HG02973 (cell line): Measurements from ENCODE around the gene ZNF644.

Experiments used
- ATAC-seq: cut with Tn5 transposase; IDR thresholded peaks from one replicate; pipeline ENCODE4 v1.9.1; 2021; ENCODE audit warnings: moderate library complexity; ENCODE audit not compliant: unreplicated experiment

The ZNF644 gene

DNA sequence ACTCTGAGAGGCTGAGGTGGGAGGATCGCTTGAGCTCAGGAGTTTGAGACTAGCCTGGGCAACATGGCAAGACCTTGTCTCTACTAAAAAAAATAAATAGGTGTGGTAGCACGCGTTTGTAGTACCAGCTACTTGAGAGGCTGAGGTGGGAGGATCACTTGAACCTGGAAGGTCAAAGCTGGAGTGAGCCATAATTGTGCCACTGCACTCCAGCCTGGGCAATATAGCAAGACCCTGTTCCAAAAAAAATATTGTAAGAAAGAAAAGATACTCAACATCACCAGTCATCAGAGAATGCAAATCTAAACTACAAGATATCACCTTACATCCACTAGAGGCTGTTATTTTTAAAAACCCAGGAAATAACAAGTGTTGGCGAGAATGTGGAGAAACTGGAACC is 32.5 kb downstream of the ZNF644 start:
- no peak for ATAC-seq

DNA sequence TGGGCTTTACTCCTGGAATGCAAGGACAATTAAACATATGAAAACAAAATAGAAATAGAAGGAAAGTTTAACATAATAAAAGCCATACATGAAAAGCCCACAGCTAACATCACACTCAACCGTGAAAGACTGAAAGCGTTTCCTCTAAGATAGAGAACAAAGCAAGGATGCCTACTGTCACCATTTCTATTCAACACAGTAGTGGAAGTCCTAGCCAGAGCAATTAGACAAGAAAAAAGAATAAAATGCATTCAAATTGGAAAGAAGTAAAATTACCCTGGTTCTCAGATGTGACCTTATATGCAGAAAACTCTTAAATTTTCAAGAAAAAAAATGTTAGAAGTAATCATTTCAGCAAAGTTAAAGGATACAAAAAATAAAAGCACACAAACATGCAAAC is 34.0 kb downstream of the ZNF644 start:
- ATAC-seq, result no peak

DNA sequence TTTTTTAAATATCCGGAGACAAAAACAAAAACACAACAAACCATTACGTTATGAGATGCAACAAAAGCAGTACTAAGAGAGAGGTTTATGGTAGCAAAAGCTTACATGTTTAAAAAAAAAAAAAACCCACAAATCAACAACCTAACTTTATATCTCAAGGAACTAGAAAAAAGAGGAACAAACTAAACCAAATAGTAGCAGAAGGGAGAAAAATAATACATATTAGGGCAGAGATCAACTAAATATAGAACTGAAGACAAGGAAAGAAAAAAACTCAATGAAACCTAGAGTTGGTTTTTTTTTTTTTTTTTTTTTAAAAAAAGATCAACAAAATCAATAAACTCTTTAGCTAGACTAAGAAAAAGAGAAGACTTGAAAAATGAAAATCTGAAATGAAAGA is 34.9 kb downstream of the ZNF644 start:
- ATAC-seq, result no peak

DNA sequence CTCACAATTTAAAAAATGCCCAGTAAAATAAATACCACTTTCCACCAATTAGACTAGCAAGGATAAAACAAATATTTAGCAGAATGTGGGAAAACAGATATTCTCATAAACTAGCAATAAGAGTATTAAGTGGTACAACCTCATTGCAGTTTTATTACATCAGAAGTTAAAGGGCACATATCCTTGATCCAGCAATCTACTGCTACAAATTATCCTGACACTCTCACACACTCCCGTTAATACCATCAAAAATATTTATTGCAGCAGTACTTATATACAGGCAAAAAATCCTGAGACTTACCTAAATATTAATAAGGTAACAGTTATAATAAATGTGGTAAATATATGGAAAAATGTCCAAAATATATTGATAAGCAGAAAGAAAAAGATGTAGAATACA is 44.3 kb downstream of the ZNF644 start:
- no peak for ATAC-seq

DNA sequence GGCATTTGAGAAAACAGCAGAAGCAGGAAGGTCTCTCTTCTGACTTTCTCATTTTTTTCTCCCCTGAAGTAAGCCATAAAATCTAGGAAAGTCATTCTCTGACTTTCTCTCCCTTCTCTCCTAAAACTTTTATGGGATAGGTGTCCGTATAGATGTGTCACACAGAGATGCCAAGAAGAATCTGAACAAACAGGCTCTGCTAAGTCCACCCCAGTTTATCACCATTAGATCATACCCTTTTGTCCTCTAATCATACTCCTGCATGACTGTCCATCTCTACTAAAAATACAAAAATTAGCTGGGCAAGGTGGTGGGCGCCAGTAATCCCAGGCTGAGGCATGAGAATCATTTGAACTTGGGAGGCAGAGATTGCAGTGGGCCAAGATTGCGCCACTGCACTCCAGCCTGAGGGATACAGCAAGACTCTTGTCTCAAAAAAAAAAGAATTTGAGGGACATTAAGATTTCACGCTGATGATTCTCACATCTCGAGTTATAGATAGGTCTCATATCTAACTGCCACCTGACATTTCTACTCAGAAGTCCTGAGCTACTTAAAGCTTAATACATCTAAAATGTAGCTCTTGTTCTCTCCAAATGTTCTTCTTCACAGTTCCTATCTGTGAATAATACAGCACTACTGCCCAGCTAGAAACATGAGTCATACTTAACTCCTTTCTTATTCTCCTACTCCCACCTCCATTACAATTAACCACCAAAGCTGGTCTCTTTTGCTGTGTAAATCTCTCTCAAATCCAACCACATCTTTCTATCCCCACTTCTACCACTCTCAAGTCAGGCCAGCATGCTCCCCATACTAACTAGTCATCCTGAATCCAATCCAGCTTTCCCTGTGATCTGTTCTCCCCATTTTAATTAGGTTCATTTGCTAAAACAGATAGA is 47.7 kb downstream of the ZNF644 start:
- ATAC-seq, result no peak

DNA sequence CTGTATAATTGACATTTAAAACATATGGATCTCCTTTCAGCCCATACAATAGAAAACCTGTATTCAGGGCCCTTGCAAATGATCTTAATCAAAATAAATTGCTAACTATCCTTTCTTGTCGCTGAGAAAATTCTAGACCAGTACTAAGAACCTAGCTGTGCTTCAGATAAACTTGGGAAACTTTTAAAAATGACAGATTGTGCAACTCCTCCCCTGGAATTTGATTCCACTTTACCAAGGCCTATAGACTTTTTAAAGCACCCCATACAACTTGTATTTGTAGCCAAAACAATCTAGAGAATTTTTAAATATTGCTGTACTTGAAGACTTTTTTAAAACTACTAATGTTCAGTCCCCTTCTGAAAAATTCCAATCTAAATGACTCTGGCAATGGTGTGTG is 51.6 kb downstream of the ZNF644 start:
- no peak for ATAC-seq

DNA sequence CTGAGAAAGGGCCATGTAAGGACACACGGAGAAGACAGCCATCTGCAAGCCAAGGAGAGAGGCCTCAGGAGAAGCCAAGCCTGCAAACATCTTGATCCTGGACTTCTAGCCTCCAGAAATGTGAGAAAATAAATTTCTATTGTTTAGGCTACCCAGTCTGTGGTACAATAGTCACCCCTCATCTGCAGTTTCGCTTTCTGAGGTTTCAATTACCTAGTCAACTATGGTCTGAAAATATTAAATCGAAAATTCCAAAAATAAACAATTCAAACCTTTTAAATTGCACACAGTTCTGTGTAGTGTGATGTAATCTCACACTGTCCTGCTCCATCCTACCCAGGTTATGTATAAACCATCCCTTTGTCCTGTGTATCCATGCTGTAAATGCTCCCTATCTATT is 52.6 kb downstream of the ZNF644 start:
- ATAC-seq, result no peak

DNA sequence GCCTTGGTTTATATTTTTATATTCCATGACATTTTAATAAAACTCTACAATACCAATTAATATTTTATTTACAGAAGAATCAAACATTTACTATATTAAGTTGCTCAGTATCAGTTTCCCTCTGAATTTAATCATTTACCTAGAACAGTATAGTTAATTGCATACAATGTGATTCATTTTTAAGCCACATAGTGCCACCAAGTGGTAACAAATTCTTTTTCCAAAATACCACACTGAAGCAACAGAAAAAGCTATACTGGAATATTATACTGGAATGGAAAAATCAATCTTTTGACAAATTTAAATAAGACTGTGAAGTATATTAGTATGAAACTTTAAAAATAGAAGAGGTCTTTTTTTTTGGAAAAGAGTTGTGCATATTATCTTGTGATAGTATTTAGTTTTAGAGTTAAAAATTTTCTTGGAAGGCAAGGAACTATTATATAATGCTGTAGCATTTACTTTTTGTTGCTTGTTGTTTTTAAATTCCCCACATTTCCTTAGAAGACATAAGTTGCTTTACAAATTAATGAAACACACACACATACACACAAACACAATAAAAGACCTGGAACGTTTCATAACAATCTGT is 57.3 kb downstream of the ZNF644 start:
- ATAC-seq, result no peak

DNA sequence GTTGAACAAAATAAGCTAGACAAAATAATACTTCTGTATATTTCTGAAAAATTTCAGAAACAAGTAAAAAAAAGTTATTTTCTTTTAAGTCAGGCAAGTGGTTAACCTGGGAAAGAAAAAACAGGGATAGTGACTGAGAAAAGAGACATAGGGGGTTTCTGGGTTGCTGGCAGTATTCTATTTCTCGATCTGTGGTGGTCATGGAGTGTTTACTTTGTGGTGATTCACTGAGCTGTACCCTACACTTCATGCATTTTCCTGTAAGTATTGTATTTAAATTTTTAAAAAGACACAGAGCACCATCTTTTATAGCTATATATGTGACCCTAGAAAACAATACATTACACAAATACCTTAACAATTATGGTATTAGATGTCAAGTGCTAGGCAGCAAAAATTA is 58.2 kb downstream of the ZNF644 start:
- ATAC-seq, result no peak

DNA sequence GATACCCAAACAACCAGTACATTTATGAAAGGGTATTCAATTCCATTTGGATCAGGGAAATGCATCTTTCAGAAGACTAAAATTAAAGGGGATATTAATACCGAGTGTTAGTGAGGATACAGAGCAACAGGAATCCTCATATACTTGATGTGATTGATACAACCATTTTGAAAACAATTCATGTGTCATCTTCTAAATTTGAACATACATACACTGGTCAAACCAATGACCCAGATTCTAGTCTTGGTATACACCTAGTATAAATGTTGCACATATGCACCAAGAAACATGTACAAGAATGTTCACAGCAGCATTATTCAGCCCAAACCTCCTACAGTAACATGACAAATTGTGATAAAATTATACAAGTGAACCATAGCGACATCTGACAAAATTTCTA is 58.6 kb downstream of the ZNF644 start:
- ATAC-seq, result no peak

DNA sequence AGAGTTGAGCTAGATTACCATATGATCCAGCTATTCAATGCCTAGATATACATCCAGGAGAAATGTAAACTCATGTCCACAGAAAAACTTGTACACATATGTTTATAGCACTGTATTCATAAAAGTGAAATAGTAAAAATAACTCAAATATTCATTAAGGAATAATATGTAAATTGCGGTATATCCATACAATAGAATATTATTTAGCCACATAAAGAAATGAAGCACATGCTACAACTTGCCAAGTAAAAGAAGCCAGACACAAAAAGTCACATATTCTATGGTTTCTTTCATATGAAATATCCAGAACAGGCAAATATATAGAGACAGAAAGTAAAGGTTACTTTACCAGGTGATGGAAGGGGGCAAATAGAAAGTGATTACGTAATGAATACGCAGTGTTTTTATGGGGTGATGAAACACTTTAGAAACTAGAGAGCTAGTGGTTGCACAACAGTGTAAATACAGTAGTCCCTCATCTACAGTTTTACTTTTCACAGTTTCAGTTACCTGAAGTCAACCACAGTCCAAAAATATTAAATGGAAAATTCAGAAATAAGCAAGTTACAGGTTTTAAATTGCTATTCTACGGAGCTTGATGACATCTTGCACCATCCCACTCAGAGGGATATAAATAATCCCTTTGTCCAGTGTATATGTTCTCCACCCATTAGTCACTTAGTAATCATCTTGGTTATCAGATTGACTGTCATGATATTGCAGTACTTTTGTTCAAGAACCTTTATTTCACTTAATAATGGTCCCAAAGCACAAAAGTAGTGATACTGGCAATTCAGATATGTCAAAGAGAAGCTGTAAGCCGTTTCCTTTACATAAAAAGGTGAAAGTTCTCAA is 62.3 kb downstream of the ZNF644 start:
- no peak for ATAC-seq

DNA sequence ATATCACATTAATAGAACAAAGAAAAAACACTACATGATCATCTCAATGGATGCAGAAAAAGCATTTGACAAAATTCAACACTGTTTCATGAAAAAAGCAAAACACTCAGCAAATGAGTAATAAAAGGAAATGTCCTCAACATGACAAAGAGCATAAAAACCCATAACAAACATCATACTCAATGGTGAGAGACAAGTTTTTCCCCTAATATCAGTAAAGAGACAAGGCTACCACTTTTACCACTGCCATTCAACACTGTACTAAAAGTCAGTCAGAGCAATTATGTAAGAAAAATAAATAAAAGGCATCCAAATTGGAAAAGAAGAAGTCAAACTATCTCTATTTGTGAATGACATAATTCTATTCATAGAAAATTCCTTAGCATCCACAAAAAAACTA is 64.3 kb downstream of the ZNF644 start:
- ATAC-seq, result no peak

DNA sequence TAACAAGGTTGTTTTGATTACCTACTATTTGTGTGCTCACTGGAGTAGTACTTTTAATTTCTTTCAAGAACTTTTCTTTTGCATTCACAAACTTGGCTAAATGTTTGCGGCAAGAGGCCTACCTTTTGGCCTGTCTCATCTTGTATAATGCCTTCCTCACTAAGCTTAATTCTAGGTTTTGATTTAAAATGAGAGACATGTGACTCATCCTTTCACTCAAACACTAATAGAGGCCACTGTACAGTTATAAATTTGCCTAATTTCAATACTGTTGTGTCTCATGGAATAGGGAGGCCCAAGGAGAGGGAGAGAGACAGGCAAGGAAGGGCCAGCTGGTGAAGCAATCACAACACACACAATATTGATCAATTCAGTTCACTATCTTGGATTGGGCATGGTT is 66.1 kb downstream of the ZNF644 start:
- no peak for ATAC-seq

DNA sequence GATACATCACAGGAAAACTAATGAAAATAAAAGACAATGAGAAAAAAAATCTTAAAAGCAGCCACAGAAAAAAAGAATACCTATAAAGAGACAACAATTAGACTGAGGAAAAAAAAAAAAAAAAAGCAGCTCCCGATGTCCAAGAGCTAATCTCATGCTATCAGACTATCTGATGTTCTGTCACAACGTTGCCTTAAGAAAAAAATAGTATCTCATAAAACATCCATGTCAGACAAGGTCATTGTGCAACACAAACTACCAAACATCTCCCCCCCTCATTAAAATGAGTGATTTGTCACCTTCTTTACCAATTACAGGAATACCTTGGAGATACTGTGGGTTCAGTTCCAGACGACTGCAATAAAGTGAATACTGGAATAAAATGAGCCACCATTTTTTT is 68.9 kb downstream of the ZNF644 start:
- no peak for ATAC-seq

DNA sequence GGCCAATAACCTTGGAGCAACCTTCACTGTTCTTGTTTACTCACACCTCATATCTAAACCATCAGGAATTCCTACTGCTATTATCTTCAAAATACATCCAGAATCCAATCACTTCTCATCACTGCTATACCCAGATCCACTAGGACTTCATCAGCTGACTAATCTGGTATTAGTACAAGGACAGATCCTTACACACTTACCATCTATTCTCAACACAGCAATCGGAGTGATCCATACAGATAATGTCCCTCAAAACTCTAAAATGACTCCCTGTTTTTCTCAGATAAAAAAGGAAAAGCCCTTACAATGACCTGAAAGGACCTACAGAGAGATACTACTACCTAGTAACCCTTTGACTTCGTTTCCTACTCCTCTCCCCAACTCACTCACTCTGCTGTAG is 70.8 kb downstream of the ZNF644 start:
- no peak for ATAC-seq

DNA sequence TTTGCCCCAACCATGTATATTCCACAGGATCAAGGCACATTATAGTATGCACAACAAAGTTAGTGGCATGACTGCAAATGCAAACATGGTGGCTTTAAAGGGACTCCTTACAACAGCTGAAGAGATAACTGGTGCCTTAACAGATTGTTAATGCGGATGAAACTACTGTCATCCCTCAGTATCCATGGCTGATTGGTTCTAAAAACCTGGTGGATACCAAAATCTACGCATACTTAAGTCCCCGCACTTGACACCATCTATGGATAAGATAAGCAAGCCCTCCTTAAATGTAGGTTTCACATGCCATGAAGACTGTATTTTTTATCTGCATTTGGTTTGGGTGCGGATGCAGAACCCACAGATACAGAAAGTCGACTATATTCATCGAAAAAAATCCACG is 73.5 kb downstream of the ZNF644 start:
- ATAC-seq, result no peak

DNA sequence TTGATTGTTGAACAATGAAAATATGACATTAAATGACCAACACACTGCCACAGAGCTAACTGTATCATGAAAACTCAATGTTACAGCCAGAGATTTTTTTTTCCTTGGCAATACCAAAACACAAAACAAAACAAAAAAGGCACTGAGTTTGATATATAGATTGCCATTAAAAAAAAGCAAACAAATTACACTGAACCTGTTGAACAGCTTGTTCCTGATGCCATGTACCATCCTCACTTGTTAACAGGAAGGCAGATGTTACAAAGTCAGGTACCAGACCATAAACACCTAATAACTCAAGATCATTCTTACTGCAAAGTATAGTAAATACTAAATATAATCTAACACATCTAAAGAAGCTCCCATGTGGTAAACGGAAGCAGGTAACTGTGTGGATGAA is 75.2 kb downstream of the ZNF644 start:
- ATAC-seq, result no peak

DNA sequence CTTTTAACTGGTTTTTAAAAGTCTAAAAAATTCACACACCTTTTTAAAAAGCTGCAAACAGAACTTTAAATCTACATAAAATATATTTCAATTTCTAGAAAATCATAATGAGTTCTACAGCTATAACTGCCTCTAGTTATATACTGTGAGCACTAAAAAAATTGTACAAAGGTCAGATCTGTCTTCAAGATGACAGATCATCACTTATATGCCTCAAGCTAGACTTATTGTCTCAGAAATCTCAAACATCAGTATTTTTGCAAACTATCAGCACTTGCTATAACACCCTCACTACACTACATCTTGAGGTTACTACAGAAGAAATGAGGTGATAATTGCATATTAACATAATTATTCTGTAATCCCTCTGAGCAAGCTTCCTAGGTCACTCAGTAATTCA is 76.5 kb downstream of the ZNF644 start:
- no peak for ATAC-seq

DNA sequence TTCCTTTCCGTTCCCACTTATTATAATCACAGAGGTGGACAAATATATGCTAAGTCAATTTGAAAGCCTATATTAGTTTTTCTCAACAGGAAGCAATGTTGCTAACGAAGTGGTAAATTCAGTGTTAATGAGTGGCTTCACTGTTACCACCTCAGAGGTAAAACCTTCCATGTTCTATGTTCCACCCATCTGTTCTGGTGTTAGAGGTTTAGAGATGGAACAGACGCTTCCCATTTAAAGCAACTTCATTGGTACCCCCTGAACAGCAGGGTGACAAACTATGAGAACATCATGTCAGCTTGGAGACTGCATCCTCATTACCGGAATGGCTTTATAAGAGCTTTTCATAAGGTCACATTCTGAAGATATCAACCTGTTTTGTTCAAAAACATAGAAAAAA is 77.9 kb downstream of the ZNF644 start:
- no peak for ATAC-seq

DNA sequence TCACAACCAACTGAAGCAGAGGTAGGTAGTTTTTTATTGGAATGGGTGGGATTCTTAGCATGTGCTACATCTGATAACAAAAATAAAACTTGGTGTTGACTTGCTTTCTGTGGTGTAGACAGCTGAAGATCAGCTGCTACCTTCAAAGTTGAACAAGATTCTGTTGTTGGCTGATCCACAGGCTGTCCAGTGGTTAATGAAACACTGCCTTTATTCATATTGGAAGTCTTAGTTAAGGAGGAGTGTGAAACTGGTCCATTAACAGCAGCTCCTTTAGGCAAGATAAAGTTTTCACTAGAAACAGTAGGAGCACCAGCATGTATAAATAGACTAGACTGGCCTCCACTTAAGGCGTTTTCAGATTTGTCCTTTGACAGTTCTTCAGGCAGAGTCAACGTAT is 81.1 kb downstream of the ZNF644 start:
- no peak for ATAC-seq

DNA sequence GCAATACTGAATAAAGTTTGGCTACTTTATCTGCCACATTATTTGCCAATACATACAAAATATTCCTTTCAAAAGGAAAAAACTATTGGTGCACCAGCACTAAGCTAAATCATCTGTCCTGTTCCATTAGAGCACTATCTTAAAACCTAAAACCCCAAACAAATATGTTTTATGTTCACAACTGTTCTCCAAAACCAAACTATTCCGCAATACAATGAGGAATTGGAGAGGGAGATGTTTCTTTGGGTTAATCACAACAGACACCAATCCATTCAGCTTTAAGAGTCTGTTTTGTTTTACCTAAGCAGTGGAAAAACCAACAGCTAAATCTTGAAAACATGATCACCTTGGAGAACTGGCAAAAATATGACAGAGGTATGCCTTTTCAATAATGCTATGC is 85.1 kb downstream of the ZNF644 start:
- no peak for ATAC-seq

DNA sequence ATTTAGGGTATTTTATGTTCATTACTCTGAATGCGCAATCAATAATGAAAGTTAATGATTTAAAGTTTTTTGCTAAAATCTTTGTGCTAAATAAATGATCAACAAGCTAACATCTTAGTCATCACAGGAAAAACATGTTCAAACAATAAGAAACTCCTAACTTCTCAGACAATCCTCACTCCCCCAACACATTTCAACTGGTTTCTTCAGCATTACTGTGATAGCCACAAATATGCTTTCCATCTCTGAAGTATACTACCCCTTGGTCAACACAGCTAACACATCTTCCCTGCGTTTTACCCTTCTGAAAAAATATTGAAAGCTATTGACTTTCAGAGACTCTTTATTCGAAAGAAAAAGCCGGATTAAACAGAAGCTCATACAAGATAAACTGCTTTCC is 85.8 kb downstream of the ZNF644 start:
- no peak for ATAC-seq
